Fibroblast of mammary gland (primary cell): ENCODE results near the gene KRT6A.

ENCODE experiments used
- DNase-seq: peaks from one replicate; pipeline ENCODE4 v3.0.0-alpha.2; 2010; ENCODE audit warnings: low read depth
- H3K4me3 ChIP-seq: 2 replicates; pipeline ENCODE4 v1.5.1; 2011; ENCODE audit warnings: low read depth, mild to moderate bottlenecking, low read length, moderate library complexity; ENCODE audit not compliant: control insufficient read depth
- CTCF ChIP-seq: conservative IDR thresholded peaks from 2 replicates; pipeline ENCODE4 v1.5.1; 2011; ENCODE audit warnings: low read depth, low read length, inconsistent platforms; ENCODE audit not compliant: control insufficient read depth, insufficient read depth

The KRT6A gene

GRCh38 chr12:52442600-52443061, 50.4 kb downstream of the KRT6A start:
- peak; percentile 48 for TF ChIP-seq CTCF
- H3K4me3 ChIP-seq: no peak overlapping the region
- DNase-seq: peak; percentile 97

GRCh38 chr12:52441320-52441911, 51.6 kb downstream of the KRT6A start:
- H3K4me3 ChIP-seq: no peak overlapping the region
- TF ChIP-seq CTCF: no peak
- peak; percentile 80 for DNase-seq

- TF ChIP-seq CTCF: no peak
- peak; percentile 75 for DNase-seq
- H3K4me3 ChIP-seq: no peak overlapping the region
These were observed 52.2 kb downstream of the KRT6A start for GRCh38 chr12:52440821-52441319.

GRCh38 chr12:52439845-52440244, 53.2 kb downstream of the KRT6A start:
- no peak overlapping the region for H3K4me3 ChIP-seq
- TF ChIP-seq CTCF: no peak
- no peak for DNase-seq

- TF ChIP-seq CTCF: no peak
- no peak for DNase-seq
- H3K4me3 ChIP-seq: no peak overlapping the region
These were observed 53.6 kb downstream of the KRT6A start for GRCh38 chr12:52439420-52439819.

- H3K4me3 ChIP-seq: no peak overlapping the region
- no peak for DNase-seq
- no peak for TF ChIP-seq CTCF
These were observed 54.5 kb downstream of the KRT6A start for GRCh38 chr12:52438305-52439301.
